ENCODE measurements around the gene EIF1.

The EIF1 gene

GRCh38 chr17:41705271-41705991 lies 16.7 kb downstream of the EIF1 start:
- DNase-seq: no peak

GRCh38 chr17:41707803-41708669 lies 19.4 kb downstream of the EIF1 start:
- no peak for DNase-seq

GRCh38 chr17:41710472-41711090 lies 21.9 kb downstream of the EIF1 start:
- peak; percentile 99 for DNase-seq

GRCh38 chr17:41711669-41712400 lies 23.1 kb downstream of the EIF1 start, which contains the start of gene GAST:
TSS of gene GAST (plus strand) at chr17:41712331. CDS start at chr17:41715437, 3,106 bp downstream.
- DNase-seq: no peak

GRCh38 chr17:41717408-41718286 lies 29.0 kb downstream of the EIF1 start:
- no peak for DNase-seq

- DNase-seq: no peak
Measured at GRCh38 chr17:41718287-41718645, 29.6 kb downstream of the EIF1 start.

- no peak for DNase-seq
Measured at GRCh38 chr17:41722231-41722630, 33.5 kb downstream of the EIF1 start.

GRCh38 chr17:41723801-41724475 lies 35.3 kb downstream of the EIF1 start:
- DNase-seq: no peak

- DNase-seq: no peak
Measured at GRCh38 chr17:41724476-41725050, 35.9 kb downstream of the EIF1 start.

- no peak for DNase-seq
Measured at GRCh38 chr17:41725134-41725533, 36.4 kb downstream of the EIF1 start.

- peak; percentile 40 for DNase-seq
Measured at GRCh38 chr17:41728056-41728455, 39.4 kb downstream of the EIF1 start.

- no peak for DNase-seq
Measured at GRCh38 chr17:41730479-41730878, 41.8 kb downstream of the EIF1 start.

- DNase-seq: no peak
Measured at GRCh38 chr17:41731836-41732235, 43.2 kb downstream of the EIF1 start.

- no peak for DNase-seq
Measured at GRCh38 chr17:41733348-41734138, 44.9 kb downstream of the EIF1 start.

GRCh38 chr17:41734139-41734948 lies 45.7 kb downstream of the EIF1 start, which contains the start of gene HAP1:
TSS of gene HAP1 (minus strand) at chr17:41734643. CDS start at chr17:41734634, 9 bp downstream.
- no peak for DNase-seq

- DNase-seq: no peak
Measured at GRCh38 chr17:41734949-41735313, 46.2 kb downstream of the EIF1 start.

GRCh38 chr17:41735744-41736143 lies 47.1 kb downstream of the EIF1 start:
- DNase-seq: no peak

GRCh38 chr17:41736983-41737679 lies 48.4 kb downstream of the EIF1 start:
- DNase-seq: no peak

GRCh38 chr17:41737680-41738023 lies 49.0 kb downstream of the EIF1 start:
- no peak for DNase-seq
